Mesothelial cell of epicardium (in vitro differentiated cells): Measurements from ENCODE around the gene RBFOX1. TPM values are rescaled to one million over a fixed set of nuclear protein-coding genes. Genes with fewer than 3 reads are reported as not detected.

Experiments
- DNase-seq, 2 experiments: peaks; one replicate each; pipeline ENCODE4 v3.0.0; 2021; ENCODE audit warnings: low spot score in 2 of 2; ENCODE audit not compliant: unreplicated experiment in 2 of 2
- H3K27ac Mint-ChIP-seq: 2 replicates; pipeline ENCODE4 v1.8.0; 2021; ENCODE audit warnings: mixed read lengths
- H3K27me3 Mint-ChIP-seq: 2 replicates; pipeline ENCODE4 v1.8.0; 2021; ENCODE audit warnings: low read depth, mixed read lengths
- H3K36me3 Mint-ChIP-seq: 2 replicates; pipeline ENCODE4 v1.8.0; 2021; ENCODE audit warnings: mixed read lengths
- H3K4me1 Mint-ChIP-seq: 2 replicates; pipeline ENCODE4 v1.8.0; 2021; ENCODE audit warnings: mixed read lengths
- H3K4me3 Mint-ChIP-seq: 2 replicates; pipeline ENCODE4 v1.8.0; 2021; ENCODE audit warnings: mild to moderate bottlenecking, moderate library complexity, mixed read lengths
- H3K9me3 Mint-ChIP-seq: 2 replicates; pipeline ENCODE4 v1.8.0; 2021; ENCODE audit warnings: mixed read lengths
- CTCF ChIP-seq: fragments of 200-600 bp; sonication (generic); IDR thresholded peaks from one replicate; pipeline ENCODE4 v1.5.0; 2021; ENCODE audit warnings: antibody characterized with exemption; ENCODE audit not compliant: unreplicated experiment
- total RNA-seq: library from RNA; stranded (reverse); gene quantifications from 3 replicates; pipeline ENCODE4 v1.2.1, GENCODE V29; 2021

RBFOX1 gene
- total RNA-seq, 1 donor from 2014 or later: 0.67 TPM

DNA sequence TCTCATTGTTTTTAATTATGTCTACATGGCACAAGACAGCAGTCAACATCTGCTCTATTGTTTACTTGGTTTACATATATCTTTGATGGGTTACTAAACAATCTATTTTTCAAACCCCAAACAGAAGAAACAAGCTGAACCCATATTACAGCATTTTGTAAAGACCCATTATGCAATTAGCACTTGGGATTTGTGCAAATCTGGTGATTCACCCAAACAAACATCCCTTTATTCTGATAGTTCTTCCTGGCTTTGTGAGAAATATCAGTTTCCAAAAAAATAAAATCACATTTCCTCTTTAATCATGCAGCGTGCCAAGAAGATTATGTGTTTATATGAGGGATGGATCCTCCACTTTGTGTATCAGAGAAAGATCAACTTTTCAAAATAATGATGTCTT lies 16.8 kb upstream of the RBFOX1 start:
- Mint-ChIP-seq H3K27me3 (peaks cover 10% of the 10 kb centered on the region), H3K36me3 (no peaks in the 10 kb centered on the region), H3K9me3 (no peaks in the 10 kb centered on the region)

DNA sequence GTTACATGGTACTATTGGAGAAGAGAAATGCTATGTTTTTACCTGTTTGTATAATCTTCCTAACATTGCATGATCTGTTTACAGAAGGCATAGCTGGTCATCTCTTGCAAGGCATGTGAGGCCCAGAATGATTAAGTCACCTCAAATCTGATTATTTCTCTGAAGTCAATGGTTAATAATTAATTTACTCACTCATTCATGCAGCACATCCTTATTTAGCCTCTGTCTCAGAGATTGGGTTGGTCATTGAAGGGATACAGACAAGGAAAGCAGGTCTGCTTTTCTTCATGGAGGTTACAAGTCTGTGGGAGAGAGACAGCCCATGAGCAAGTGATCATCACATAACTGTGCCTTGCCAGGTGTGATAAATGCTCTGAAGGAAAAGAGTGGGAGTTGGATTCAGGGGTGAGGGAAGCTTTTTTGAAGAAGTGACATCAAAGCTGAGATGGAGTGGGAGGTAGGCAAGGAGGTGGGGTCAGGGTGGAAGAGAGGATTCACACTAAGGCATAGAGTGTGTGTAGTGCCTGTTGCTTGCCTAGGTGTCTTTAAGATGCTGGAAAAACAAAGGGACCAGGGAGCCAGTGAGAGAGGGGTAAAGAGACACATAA lies 16.3 kb upstream of the RBFOX1 start:
- no peak for TF ChIP-seq CTCF
- peaks cover 5% of the 10 kb centered on the region for H3K27me3 Mint-ChIP-seq
- no peak for DNase-seq
- H3K4me3 Mint-ChIP-seq: no peak overlapping the region
- H3K4me1 Mint-ChIP-seq: peaks cover 3% of the 10 kb centered on the region
- no peaks in the 10 kb centered on the region for H3K36me3 Mint-ChIP-seq
- no peaks in the 10 kb centered on the region for H3K9me3 Mint-ChIP-seq
- no peak overlapping the region for H3K27ac Mint-ChIP-seq

More for the DNA sequence above, 16.8 kb upstream of the RBFOX1 start:
- no peak for TF ChIP-seq CTCF
- no peak overlapping the region for H3K27ac Mint-ChIP-seq
- H3K4me3 Mint-ChIP-seq: no peak overlapping the region
- DNase-seq: no peak
- H3K4me1 Mint-ChIP-seq: peaks cover 3% of the 10 kb centered on the region

GRCh38 chr16:7317982-7318381 lies 14.7 kb upstream of the RBFOX1 start:
- peaks cover 3% of the 10 kb centered on the region for H3K4me1 Mint-ChIP-seq
- no peak for TF ChIP-seq CTCF
- H3K36me3 Mint-ChIP-seq: no peaks in the 10 kb centered on the region
- H3K27ac Mint-ChIP-seq: no peak overlapping the region
- no peaks in the 10 kb centered on the region for H3K9me3 Mint-ChIP-seq
- no peak for DNase-seq
- peaks cover 5% of the 10 kb centered on the region for H3K27me3 Mint-ChIP-seq
- no peak overlapping the region for H3K4me3 Mint-ChIP-seq

DNA sequence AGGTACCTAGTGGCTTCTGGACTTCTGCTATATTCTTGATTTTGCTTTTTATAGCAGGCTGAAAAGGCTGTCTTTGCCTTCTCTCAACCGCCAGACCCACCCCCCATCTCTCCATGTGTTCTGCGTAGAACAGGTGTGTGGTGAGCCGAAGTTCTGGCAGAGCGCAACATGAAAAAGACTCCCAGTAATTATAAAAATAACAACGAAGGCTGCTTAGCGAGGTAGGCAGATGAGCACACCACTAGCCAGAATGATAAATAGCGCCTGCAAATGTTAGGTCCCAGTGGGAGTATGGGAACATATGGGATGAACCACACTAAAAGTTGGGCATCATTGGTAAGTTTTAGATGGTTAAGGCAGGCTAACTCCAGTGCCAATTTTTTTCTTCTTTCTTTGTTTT lies 14.0 kb upstream of the RBFOX1 start:
- Mint-ChIP-seq H3K4me1 (peaks cover 3% of the 10 kb centered on the region), H3K27ac (no peak overlapping the region), H3K27me3 (peaks cover 3% of the 10 kb centered on the region), H3K9me3 (no peaks in the 10 kb centered on the region), H3K4me3 (no peak overlapping the region), H3K36me3 (no peaks in the 10 kb centered on the region)
- no peak for DNase-seq
- TF ChIP-seq CTCF: no peak

GRCh38 chr16:7319514-7319913 lies 13.1 kb upstream of the RBFOX1 start:
- no peaks in the 10 kb centered on the region for H3K9me3 Mint-ChIP-seq
- H3K27me3 Mint-ChIP-seq: peaks cover under 1% of the 10 kb centered on the region
- H3K36me3 Mint-ChIP-seq: no peaks in the 10 kb centered on the region
- peaks cover under 1% of the 10 kb centered on the region for H3K4me1 Mint-ChIP-seq
- no peak overlapping the region for H3K4me3 Mint-ChIP-seq
- DNase-seq: no peak
- TF ChIP-seq CTCF: no peak
- H3K27ac Mint-ChIP-seq: no peak overlapping the region

DNA sequence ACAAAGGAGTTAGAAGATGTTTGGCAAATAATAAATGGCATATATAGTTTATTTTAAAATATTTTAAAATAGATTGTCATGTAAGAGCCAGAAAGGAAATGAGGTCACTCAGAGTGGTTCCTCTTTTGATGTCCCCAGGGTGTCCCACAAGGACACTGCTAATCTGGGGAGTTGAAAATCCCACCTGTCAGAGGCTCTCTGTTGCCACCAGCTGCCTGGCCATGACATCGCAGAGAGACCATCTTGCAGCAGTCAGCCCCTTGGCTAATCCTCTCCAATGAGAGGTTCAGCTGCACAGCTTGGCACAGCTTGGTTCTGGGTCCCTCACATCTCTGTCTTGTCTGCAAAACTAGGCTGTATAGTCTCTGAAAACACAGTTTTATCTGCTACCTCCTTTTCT lies 11.0 kb upstream of the RBFOX1 start:
- no peak for TF ChIP-seq CTCF
- no peaks in the 10 kb centered on the region for H3K36me3 Mint-ChIP-seq
- DNase-seq: no peak
- no peaks in the 10 kb centered on the region for H3K4me1 Mint-ChIP-seq
- no peaks in the 10 kb centered on the region for H3K9me3 Mint-ChIP-seq
- H3K27me3 Mint-ChIP-seq: no peaks in the 10 kb centered on the region
- no peak overlapping the region for H3K4me3 Mint-ChIP-seq
- no peak overlapping the region for H3K27ac Mint-ChIP-seq
